GM18517 (cell line): ENCODE measurements around the gene GLP1R.
"Not testable (repeated sequence)": the region's sequence is repeated elsewhere in the genome, so short reads cannot be mapped to it uniquely, and the experiment has no call there.

Experiments used
- ATAC-seq: cut with Tn5 transposase; IDR thresholded peaks from one replicate; pipeline ENCODE4 v1.9.1; 2021; ENCODE audit warnings: mild to moderate bottlenecking, moderate library complexity; ENCODE audit not compliant: unreplicated experiment

Gene GLP1R

DNA sequence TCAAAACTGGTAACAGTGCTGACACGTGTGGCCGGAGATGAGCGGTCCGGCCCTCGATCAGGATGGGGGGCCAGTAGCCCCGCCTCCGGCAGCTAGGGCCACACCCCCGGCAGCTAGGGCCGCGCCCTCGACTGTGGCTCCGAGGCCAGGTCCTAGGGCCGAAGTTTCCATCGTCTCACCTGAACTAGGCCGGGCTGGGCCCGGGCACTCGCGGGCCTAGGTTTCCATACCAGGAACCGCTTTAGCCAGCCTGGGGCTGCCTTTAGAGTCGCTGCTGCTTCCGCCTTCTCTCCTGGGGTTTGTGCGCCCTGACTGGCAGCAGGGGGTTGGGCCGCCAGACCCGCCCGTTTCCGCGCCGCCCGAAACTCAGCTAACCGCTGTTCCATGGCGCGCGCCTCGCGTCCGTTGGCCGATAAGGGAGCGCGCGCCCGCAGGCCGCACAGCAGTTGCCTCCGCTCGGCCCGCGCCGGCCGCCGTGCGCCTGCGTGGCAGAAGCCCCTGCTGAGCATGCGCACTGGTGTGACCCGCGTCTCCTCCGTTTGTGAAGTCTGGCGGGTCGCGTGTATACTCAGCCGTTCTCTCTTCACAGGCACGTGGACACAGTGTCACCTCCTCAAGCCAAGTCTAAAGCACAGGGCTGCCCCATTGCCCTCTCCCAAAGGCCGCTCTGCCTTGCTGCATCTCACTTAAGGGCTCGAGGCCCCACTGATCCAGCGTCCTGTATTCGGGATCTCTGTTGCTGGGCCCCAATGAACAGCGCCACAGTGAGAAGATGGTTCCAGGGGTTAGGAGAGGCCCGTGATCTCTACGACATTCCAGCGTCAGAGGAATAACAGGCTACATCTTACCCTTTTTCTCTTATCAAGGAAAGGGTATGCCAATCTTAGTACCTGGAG, 66.4 kb downstream of the GLP1R start, which contains the start of gene SAYSD1:
Gene SAYSD1 (minus strand): TSS at position 483 of the 896 bp plus-strand sequence. CDS start 97 bp downstream, at position 386.
- ATAC-seq = peak; percentile 93

GRCh38 chr6:39118921-39119320, 70.3 kb downstream of the GLP1R start:
- no peak for ATAC-seq

DNA sequence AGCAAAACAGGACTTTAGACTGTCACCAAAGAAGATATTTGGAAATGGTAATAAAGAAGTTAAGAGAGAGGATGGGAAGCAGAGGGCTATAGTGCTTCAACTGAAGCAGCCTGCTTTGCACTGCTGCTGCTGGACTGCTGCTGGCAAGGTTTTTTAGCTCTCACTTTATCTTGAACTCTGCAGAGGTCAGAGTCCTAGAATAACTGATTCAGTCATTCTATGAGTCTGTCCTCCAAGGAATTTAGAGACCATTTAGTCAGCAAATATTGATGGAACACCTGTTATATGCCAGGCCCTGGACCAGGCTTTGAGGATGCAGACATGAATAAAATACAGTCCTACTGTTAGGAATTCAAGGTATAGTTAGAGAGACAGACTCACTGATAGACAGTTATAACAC, 75.5 kb downstream of the GLP1R start:
- no peak for ATAC-seq

- no peak for ATAC-seq
These were observed 79.5 kb downstream of the GLP1R start for GRCh38 chr6:39128106-39128505.

DNA sequence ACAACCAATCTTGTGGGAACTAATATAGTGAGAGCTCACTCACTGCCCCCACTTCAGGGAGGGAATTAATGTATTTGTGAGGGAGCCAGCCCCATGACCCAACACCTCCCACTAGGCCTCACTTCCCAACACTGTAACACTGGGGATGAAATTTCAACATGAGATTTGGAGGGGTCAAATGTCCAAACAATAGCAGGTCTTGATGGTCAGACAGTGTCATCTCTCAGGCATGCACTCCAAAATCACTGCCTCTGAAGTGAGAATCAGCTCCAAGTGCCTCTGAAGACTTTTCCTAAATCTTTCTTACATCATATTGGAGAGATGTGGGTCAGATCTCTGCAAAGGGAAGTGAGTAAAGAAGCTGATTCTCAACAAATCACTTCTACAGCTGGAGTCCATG, 80.3 kb downstream of the GLP1R start:
- ATAC-seq = no peak

GRCh38 chr6:39130691-39131090, 82.1 kb downstream of the GLP1R start:
- ATAC-seq = no peak

DNA sequence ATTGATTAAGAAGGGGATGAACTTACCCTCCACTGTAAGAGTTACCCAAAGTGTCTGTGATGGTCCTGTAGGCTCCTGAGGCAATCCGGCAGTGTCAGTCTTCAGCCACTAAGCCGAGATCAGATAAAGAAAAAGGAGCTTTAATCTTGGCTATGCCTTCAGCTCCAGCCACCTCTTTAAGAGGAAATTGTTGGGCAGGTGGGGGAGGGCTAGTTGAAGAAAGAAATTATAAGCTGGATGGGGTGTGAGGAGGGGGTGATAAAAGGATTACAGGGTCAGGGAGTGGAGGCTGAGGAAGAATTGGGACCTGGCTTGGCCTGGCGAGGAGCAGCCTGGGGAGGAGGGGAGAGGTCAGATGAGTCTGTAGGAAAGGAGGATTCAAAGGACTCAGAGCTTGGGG, 86.2 kb downstream of the GLP1R start:
- not testable (repeated sequence) for ATAC-seq

GRCh38 chr6:39136207-39136606, 87.6 kb downstream of the GLP1R start:
- ATAC-seq = not testable (repeated sequence)

- no peak for ATAC-seq
These were observed 88.7 kb downstream of the GLP1R start for GRCh38 chr6:39137245-39137644.
